ENCODE measurements around the gene FAM13A.
"Not testable (repeated sequence)": the region's sequence is repeated elsewhere in the genome, so short reads cannot be mapped to it uniquely, and the experiment has no call there.

Gene FAM13A

DNA sequence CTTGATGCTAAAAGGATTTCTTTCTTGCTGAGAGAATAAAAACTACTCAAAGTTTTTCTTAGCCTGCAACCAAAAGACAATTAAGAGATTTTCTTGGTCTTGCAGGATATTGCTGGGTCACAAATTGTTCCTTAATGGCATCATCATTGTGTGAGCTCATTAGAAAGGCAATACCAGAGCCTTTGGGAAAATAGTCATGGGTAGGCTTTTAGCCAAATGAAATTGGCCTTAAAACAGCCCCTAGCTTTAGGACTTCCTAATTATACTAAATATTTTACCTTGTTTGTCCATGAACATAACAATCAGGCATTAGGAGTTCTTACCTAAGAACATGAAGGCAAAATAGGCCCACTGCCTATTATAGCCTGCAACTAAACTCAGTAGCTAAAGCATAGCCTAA is 10.4 kb upstream of the FAM13A start:
- no peak overlapping the region for H4K8ac ChIP-seq (ENCODE audit: low read depth, low read length)
- no peak overlapping the region for H2AK5ac ChIP-seq (ENCODE audit: low read depth, low read length)
- H3K4me2 ChIP-seq (ENCODE audit: insufficient read depth, low read length, poor library complexity, severe bottlenecking) = no peak overlapping the region
- no peak overlapping the region for H3K4me3 ChIP-seq (ENCODE audit: low read length in 2 of 2)
- H3K27ac ChIP-seq (replicated peaks; ENCODE audit: low read length) = no peak overlapping the region
- H3K36me3 ChIP-seq (replicated peaks in 1 of 2; ENCODE audit: control insufficient read depth in 2 of 2, insufficient read depth in 2 of 2, low read length in 2 of 2) = no peaks in the 10 kb centered on the region
- no peak overlapping the region for H3K18ac ChIP-seq (ENCODE audit: low read length)
- H3K79me1 ChIP-seq (ENCODE audit: low read depth, low read length) = no peaks in the 10 kb centered on the region
- H2BK15ac ChIP-seq (ENCODE audit: low read length) = no peak overlapping the region
- H2BK12ac ChIP-seq (ENCODE audit: low read length) = no peak overlapping the region
- no peak overlapping the region for H2BK120ac ChIP-seq (ENCODE audit: low read depth, low read length)
- no peak overlapping the region for H3K9ac ChIP-seq (ENCODE audit: low read depth, low read length, poor library complexity)
- no peak for DNase-seq (ENCODE audit: low spot score)
- H4K91ac ChIP-seq (ENCODE audit: low read depth, low read length, poor library complexity) = no peak overlapping the region
- no peak overlapping the region for H2AFZ ChIP-seq (ENCODE audit: low read length)
- H3K23ac ChIP-seq (ENCODE audit: low read depth, low read length, poor library complexity) = no peak overlapping the region
- H3K14ac ChIP-seq (ENCODE audit: low read length) = no peak overlapping the region
- H3K9me3 ChIP-seq (replicated peaks in 1 of 2; ENCODE audit: control insufficient read depth in 2 of 2, insufficient read depth in 1 of 2, low read depth in 1 of 2, low read length in 2 of 2) = no peaks in the 10 kb centered on the region
- H3K4ac ChIP-seq (ENCODE audit: low read length) = no peak overlapping the region
- H2BK5ac ChIP-seq (ENCODE audit: low read length) = no peak overlapping the region
- no peaks in the 10 kb centered on the region for H3K4me1 ChIP-seq (ENCODE audit: control insufficient read depth in 2 of 2, insufficient read depth in 1 of 2, low read depth in 1 of 2, low read length in 2 of 2)
- peaks cover 0 to 9% (median 0%) of the 10 kb centered on the region in 3 experiments for H3K27me3 ChIP-seq (ENCODE audit: control insufficient read depth in 3 of 3, insufficient read depth in 3 of 3, low read depth in 1 of 3, low read length in 3 of 3)

DNA sequence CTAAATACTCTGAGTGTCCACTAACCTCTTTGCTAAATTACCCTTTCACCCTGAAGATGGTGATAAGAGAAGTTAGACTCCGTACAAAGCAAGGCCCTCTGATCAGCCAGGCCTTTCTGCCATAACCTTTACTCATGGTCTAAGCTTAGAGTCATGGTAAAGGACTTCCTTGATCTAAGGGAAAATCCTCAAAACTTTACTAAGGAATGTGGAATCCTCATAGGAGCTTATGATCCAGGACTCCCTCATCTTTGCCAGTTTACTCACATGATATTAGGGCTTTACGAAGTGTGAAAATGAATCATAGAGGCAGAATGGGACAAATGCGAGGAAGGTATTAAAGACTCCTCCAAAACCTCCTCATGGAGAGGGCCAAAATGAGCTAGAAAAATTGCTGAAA is 7.9 kb upstream of the FAM13A start:
- Histone ChIP-seq H3K4me3 (ENCODE audit: low read length in 2 of 2) (no peak overlapping the region), H3K14ac (ENCODE audit: low read length) (no peak overlapping the region), H2BK120ac (ENCODE audit: low read depth, low read length) (no peak overlapping the region), H4K8ac (ENCODE audit: low read depth, low read length) (no peak overlapping the region), H2AK5ac (ENCODE audit: low read depth, low read length) (no peak overlapping the region), H2AFZ (ENCODE audit: low read length) (no peak overlapping the region), H3K79me1 (ENCODE audit: low read depth, low read length) (no peaks in the 10 kb centered on the region), H4K91ac (ENCODE audit: low read depth, low read length, poor library complexity) (no peak overlapping the region), H2BK5ac (ENCODE audit: low read length) (no peak overlapping the region), H3K23ac (ENCODE audit: low read depth, low read length, poor library complexity) (no peak overlapping the region), H3K18ac (ENCODE audit: low read length) (no peak overlapping the region), H2BK15ac (ENCODE audit: low read length) (no peak overlapping the region), H3K4me2 (ENCODE audit: insufficient read depth, low read length, poor library complexity, severe bottlenecking) (no peak overlapping the region), H3K4ac (ENCODE audit: low read length) (no peak overlapping the region), H2BK12ac (ENCODE audit: low read length) (no peak overlapping the region), H3K27ac (replicated peaks; ENCODE audit: low read length) (no peak overlapping the region), H3K4me1 (ENCODE audit: control insufficient read depth in 2 of 2, insufficient read depth in 1 of 2, low read depth in 1 of 2, low read length in 2 of 2) (no peaks in the 10 kb centered on the region), H3K27me3 (ENCODE audit: control insufficient read depth in 3 of 3, insufficient read depth in 3 of 3, low read depth in 1 of 3, low read length in 3 of 3) (peaks cover 0 to 9% (median 0%) of the 10 kb centered on the region in 3 experiments), H3K9ac (ENCODE audit: low read depth, low read length, poor library complexity) (no peak overlapping the region), H3K9me3 (replicated peaks in 1 of 2; ENCODE audit: control insufficient read depth in 2 of 2, insufficient read depth in 1 of 2, low read depth in 1 of 2, low read length in 2 of 2) (no peaks in the 10 kb centered on the region), H3K36me3 (replicated peaks in 1 of 2; ENCODE audit: control insufficient read depth in 2 of 2, insufficient read depth in 2 of 2, low read length in 2 of 2) (no peaks in the 10 kb centered on the region)
- no peak for DNase-seq (ENCODE audit: low spot score)
- WGBS, 2 donors (ENCODE audit: extremely low coverage in 2 of 2, insufficient read length in 2 of 2, insufficient replicate concordance in 1 of 2) = no CpG with 5 or more reads among the region's 3 CpGs

DNA sequence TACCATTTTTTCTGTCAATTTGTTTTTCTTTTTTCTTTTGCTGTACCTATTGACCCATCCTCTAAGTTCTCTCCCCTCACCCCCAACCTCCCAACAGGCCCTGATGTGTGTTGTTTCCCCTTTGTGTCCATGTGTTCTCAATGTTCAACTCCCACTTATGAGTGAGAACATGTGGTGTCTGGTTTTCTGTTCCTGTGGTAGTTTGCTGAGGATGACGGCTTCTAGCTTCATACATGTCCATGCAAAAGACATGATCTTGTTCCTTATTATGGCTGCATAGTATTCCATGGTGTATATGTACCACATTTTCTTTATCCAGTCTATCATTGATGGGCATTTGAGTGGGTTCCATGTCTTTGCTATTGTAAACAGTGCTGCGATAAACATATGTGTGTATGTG is 859 bp upstream of the FAM13A start:
- not testable (repeated sequence) for H4K8ac ChIP-seq (ENCODE audit: low read depth, low read length); H3K4me3 ChIP-seq (ENCODE audit: low read length in 2 of 2); H3K79me1 ChIP-seq (ENCODE audit: low read depth, low read length); H3K18ac ChIP-seq (ENCODE audit: low read length); H3K27me3 ChIP-seq (ENCODE audit: control insufficient read depth in 3 of 3, insufficient read depth in 3 of 3, low read depth in 1 of 3, low read length in 3 of 3); H3K27ac ChIP-seq (replicated peaks; ENCODE audit: low read length); H2BK15ac ChIP-seq (ENCODE audit: low read length); H3K9ac ChIP-seq (ENCODE audit: low read depth, low read length, poor library complexity); H3K4me1 ChIP-seq (ENCODE audit: control insufficient read depth in 2 of 2, insufficient read depth in 1 of 2, low read depth in 1 of 2, low read length in 2 of 2); H2BK120ac ChIP-seq (ENCODE audit: low read depth, low read length); H3K14ac ChIP-seq (ENCODE audit: low read length); H2AK5ac ChIP-seq (ENCODE audit: low read depth, low read length); H3K9me3 ChIP-seq (replicated peaks in 1 of 2; ENCODE audit: control insufficient read depth in 2 of 2, insufficient read depth in 1 of 2, low read depth in 1 of 2, low read length in 2 of 2); H3K36me3 ChIP-seq (replicated peaks in 1 of 2; ENCODE audit: control insufficient read depth in 2 of 2, insufficient read depth in 2 of 2, low read length in 2 of 2); H3K4ac ChIP-seq (ENCODE audit: low read length); H4K91ac ChIP-seq (ENCODE audit: low read depth, low read length, poor library complexity); H3K23ac ChIP-seq (ENCODE audit: low read depth, low read length, poor library complexity); H2BK12ac ChIP-seq (ENCODE audit: low read length); H2BK5ac ChIP-seq (ENCODE audit: low read length); DNase-seq (ENCODE audit: low spot score); H3K4me2 ChIP-seq (ENCODE audit: insufficient read depth, low read length, poor library complexity, severe bottlenecking)
- H2AFZ ChIP-seq (ENCODE audit: low read length) = peak overlapping the region; percentile 2
- no CpG with 5 or more reads among the region's 2 CpGs for WGBS, 2 donors (ENCODE audit: extremely low coverage in 2 of 2, insufficient read length in 2 of 2, insufficient replicate concordance in 1 of 2)

DNA sequence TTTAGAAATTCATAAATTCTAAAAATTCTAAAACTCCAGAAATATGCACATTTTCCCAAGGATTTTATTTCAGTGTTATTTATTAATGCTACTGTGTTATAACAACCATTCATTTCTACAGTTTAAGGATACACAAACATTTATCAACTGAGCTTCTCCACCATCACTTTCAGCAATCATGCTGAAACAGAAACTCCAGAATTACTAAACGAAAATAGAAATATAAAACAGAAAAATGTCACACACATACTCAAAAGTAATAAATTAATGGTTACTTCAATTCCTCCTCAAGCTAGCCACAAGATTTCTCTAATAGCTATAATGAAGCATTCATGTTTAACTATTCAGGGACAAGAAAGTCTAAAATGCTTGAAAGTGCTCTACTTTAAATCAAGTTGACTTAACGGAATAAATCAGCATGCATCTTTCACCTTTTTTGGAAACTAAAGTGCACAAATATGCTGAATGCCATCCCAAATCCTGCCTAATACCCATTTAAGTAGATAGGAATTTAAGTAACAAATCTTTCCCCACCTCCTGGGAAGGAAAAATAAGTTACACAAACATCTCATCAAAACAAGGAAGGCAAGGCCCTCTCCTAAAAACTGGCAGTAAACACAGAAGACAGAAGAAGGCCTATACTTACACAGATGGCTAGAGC is 563 bp downstream of the FAM13A start:
- peak; percentile 6 for DNase-seq (ENCODE audit: low spot score)
- Histone ChIP-seq H3K18ac (ENCODE audit: low read length) (no peak overlapping the region), H3K79me1 (ENCODE audit: low read depth, low read length) (peaks cover 5% of the 10 kb centered on the region), H4K91ac (ENCODE audit: low read depth, low read length, poor library complexity) (no peak overlapping the region), H2BK12ac (ENCODE audit: low read length) (no peak overlapping the region), H4K8ac (ENCODE audit: low read depth, low read length) (no peak overlapping the region), H2BK120ac (ENCODE audit: low read depth, low read length) (no peak overlapping the region), H3K9ac (ENCODE audit: low read depth, low read length, poor library complexity) (no peak overlapping the region), H3K23ac (ENCODE audit: low read depth, low read length, poor library complexity) (no peak overlapping the region), H3K14ac (ENCODE audit: low read length) (no peak overlapping the region), H2AK5ac (ENCODE audit: low read depth, low read length) (no peak overlapping the region), H2AFZ (ENCODE audit: low read length) (peak overlapping the region; percentile 90), H3K9me3 (replicated peaks in 1 of 2; ENCODE audit: control insufficient read depth in 2 of 2, insufficient read depth in 1 of 2, low read depth in 1 of 2, low read length in 2 of 2) (peaks cover 0 to 9% of the 10 kb centered on the region in 2 donors), H3K4me3 (ENCODE audit: low read length in 2 of 2) (peak overlapping the region; percentile 53 to 81), H2BK15ac (ENCODE audit: low read length) (no peak overlapping the region), H3K27ac (replicated peaks; ENCODE audit: low read length) (peak overlapping the region; percentile 76), H2BK5ac (ENCODE audit: low read length) (no peak overlapping the region), H3K4me2 (ENCODE audit: insufficient read depth, low read length, poor library complexity, severe bottlenecking) (peak overlapping the region; percentile 15), H3K4me1 (ENCODE audit: control insufficient read depth in 2 of 2, insufficient read depth in 1 of 2, low read depth in 1 of 2, low read length in 2 of 2) (peaks cover 2% of the 10 kb centered on the region in 2 donors), H3K4ac (ENCODE audit: low read length) (no peak overlapping the region), H3K27me3 (ENCODE audit: control insufficient read depth in 3 of 3, insufficient read depth in 3 of 3, low read depth in 1 of 3, low read length in 3 of 3) (no peaks in the 10 kb centered on the region), H3K36me3 (replicated peaks in 1 of 2; ENCODE audit: control insufficient read depth in 2 of 2, insufficient read depth in 2 of 2, low read length in 2 of 2) (no peaks in the 10 kb centered on the region)
- no CpG with 5 or more reads among the region's 2 CpGs for WGBS, 2 donors (ENCODE audit: extremely low coverage in 2 of 2, insufficient read length in 2 of 2, insufficient replicate concordance in 1 of 2)
